Thymus (tissue), 11 donors: ENCODE data around the gene LDLRAP1. TPM values are rescaled to one million over a fixed set of nuclear protein-coding genes. Genes with fewer than 3 reads are reported as not detected.
A peak's percentile ranks its signal among the peaks of the same experiment; 100 is the strongest.

ENCODE experiments used
- DNase-seq, 9 donors: peaks; one replicate each; pipeline ENCODE4 v3.0.0-alpha.2; 2013; ENCODE audit warnings: low spot score in 9 of 9, low read depth in 6 of 9, missing footprints in 1 of 9
- H3K27ac ChIP-seq, 2 donors: one replicate each; pipeline ENCODE4 v1.5.1; 2013; ENCODE audit warnings: control low read depth in 1 of 2, low read depth in 1 of 2, low read length in 1 of 2, mild to moderate bottlenecking in 1 of 2, moderate library complexity in 1 of 2
- H3K27me3 ChIP-seq, 2 donors: one replicate each; pipeline ENCODE4 v1.5.1; 2013; ENCODE audit warnings: low read length in 1 of 2; ENCODE audit not compliant: control insufficient read depth in 2 of 2, insufficient read depth in 1 of 2
- H3K36me3 ChIP-seq, 2 donors: one replicate each; pipeline ENCODE4 v1.5.1; 2013; ENCODE audit warnings: low read length in 1 of 2, mild to moderate bottlenecking in 1 of 2, moderate library complexity in 1 of 2; ENCODE audit not compliant: control insufficient read depth in 2 of 2, insufficient read depth in 2 of 2
- H3K4me1 ChIP-seq, 2 donors: one replicate each; pipeline ENCODE4 v1.5.1; 2013; ENCODE audit warnings: low read length in 2 of 2; ENCODE audit not compliant: control insufficient read depth in 2 of 2, insufficient read depth in 2 of 2
- H3K4me3 ChIP-seq, 2 donors: one replicate each; pipeline ENCODE4 v1.5.1; 2013; ENCODE audit warnings: low read length in 2 of 2, control low read depth in 1 of 2, mild to moderate bottlenecking in 1 of 2
- H3K9me3 ChIP-seq, 2 donors: one replicate each; pipeline ENCODE4 v1.5.1; 2013; ENCODE audit warnings: low read length in 1 of 2, mild to moderate bottlenecking in 1 of 2; ENCODE audit not compliant: control insufficient read depth in 2 of 2, insufficient read depth in 1 of 2
- WGBS: extraction: QIAGEN DNeasy Blood & Tissue Kit; methylation state at CpG from one replicate; pipeline ENCODE4 v1.1.7; 2013; 5-methylcytosine and 5-hydroxymethylcytosine counted together
- polyA plus RNA-seq: library from polyadenylated mRNA; stranded (reverse); fragments of 200-250 nt; gene quantifications from one replicate; pipeline ENCODE4 v1.2.3, GENCODE V29; 2013
- total RNA-seq: library from RNA; stranded (reverse); fragments of 120-200 nt; gene quantifications from one replicate; pipeline ENCODE4 v1.2.4, GENCODE V29; 2013
- donor health status: healthy.

LDLRAP1 gene
- total and polyA plus RNA-seq, 2 donors: 4.3 to 31.6 TPM

GRCh38 chr1:25522031-25522655, 21.3 kb upstream of the LDLRAP1 start:
- Histone ChIP-seq H3K27ac (no peak overlapping the region), H3K4me3 (no peak overlapping the region), H3K27me3 (peaks cover 0 to 4% of the 10 kb centered on the region in 2 donors), H3K36me3 (no peaks in the 10 kb centered on the region), H3K4me1 (peaks cover 0 to 3% of the 10 kb centered on the region in 2 donors), H3K9me3 (no peaks in the 10 kb centered on the region)
- DNase-seq: no peak
- WGBS: 90% methylated on average over 5 of the region's 5 CpGs

DNA sequence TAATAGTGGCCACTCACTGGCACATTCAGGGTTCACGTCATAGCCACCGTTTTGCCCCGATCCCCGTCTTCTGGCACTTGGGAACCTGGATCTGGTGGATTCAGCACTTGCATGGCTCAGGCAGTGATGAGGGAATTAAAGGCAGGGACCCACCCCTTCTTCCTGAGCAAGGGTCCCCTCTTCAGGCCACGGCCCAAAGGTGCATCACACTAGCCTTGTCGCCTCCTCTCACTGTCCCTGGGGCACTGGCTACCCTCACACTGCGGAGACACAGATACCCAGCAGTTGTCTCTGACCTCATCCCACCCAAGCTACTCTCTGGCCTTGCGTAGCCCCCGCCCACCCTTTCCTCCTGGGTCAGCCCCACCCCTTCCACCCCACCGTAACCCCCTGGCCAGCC, 19.9 kb upstream of the LDLRAP1 start:
- Histone ChIP-seq H3K4me3 (no peak overlapping the region), H3K4me1 (peaks cover 0 to 3% of the 10 kb centered on the region in 2 donors), H3K36me3 (no peaks in the 10 kb centered on the region), H3K27ac (no peak overlapping the region), H3K27me3 (peaks cover 0 to 4% of the 10 kb centered on the region in 2 donors), H3K9me3 (no peaks in the 10 kb centered on the region)
- 91% methylated on average over 10 of the region's 10 CpGs for WGBS
- DNase-seq: no peak

DNA sequence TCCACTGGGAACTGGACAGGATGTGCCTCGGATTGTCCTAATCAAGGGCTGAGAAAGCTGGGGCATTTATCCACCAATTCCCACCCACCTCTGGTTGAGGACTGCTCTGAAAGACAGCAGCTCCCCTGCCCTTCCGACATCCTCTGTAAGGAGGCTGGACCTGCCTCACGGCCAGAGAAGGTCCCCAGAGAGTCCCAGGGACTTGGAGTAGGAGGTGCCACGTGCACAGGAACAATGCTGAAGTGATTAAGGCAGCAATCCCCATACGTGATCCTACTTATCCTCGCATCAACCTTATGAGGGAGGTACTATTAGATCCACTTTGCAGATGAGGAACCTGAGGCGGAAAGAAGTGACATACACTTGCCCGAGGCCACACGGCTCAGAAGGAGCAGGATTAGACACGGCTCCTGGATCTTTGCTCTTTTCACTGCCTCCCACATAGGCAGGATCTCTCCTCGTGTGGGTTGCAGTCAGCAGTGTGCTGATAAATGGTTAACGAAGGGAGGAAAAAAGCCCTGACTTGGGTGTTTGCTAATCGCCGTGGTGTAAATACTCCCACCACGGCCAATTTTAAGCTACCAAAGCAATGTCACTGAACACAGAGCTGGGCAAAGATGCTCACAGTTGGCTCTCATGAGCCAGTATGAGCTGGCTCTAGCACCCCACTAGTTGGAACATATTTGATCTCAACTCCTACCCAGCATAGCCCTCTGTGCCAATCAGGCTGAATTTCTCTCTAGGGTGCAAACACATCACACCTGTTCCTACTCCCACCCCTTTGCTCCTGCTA, 18.6 kb upstream of the LDLRAP1 start:
- 92% methylated on average over 15 of the region's 15 CpGs for WGBS
- Histone ChIP-seq H3K4me1 (peaks cover 0 to 3% of the 10 kb centered on the region in 2 donors), H3K9me3 (no peaks in the 10 kb centered on the region), H3K4me3 (no peak overlapping the region), H3K27me3 (peaks cover 0 to 4% of the 10 kb centered on the region in 2 donors), H3K27ac (no peak overlapping the region), H3K36me3 (no peaks in the 10 kb centered on the region)
- no peak for DNase-seq

DNA sequence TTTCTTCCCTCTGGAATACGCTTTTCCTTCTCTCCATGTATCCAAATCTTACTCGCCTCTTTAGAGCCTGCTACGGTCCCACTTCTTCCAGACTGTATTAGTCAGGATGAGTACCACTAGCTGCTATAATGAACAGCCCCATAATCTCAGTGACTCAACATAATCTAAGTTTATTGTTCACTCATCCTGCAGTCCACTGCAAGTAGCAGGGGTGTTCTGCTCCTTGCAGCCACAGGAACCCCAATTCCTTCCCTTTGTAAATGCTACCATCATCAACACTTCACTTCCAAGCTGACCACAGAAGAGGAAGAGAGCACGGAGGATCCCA, 18.1 kb upstream of the LDLRAP1 start:
- peaks cover 0 to 7% of the 10 kb centered on the region in 2 donors for H3K27me3 ChIP-seq
- H3K36me3 ChIP-seq: no peaks in the 10 kb centered on the region
- no peaks in the 10 kb centered on the region for H3K9me3 ChIP-seq
- WGBS: 97% methylated on average over 4 of the region's 4 CpGs
- no peak overlapping the region for H3K27ac ChIP-seq
- peaks cover 0 to 3% of the 10 kb centered on the region in 2 donors for H3K4me1 ChIP-seq
- DNase-seq: no peak
- H3K4me3 ChIP-seq: no peak overlapping the region

DNA sequence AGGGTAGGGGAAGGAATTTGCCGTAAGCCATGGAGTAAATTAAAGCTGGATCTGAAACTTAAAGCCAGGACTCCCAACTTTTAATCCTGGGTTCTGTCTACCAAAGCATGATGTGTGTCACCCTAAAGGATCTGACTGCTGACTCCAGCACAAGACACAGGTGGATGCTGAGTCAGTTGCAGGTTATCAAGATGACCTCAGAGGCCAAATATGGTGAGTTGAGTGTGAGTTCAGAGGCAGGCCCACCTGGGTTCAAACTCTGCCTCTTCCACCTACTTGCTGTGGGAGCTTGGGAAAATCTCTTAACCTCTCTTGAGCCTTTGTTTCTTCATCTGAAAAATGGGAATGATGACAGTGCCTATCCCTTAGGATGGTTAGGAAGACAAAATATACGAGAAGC, 16.7 kb upstream of the LDLRAP1 start:
- no peak for DNase-seq
- Histone ChIP-seq H3K27me3 (peaks cover 0 to 7% of the 10 kb centered on the region in 2 donors), H3K4me3 (no peak overlapping the region), H3K27ac (no peak overlapping the region), H3K36me3 (no peaks in the 10 kb centered on the region), H3K4me1 (no peaks in the 10 kb centered on the region), H3K9me3 (no peaks in the 10 kb centered on the region)
- 95% methylated on average over 2 of the region's 2 CpGs for WGBS

- no peak overlapping the region for H3K4me3 ChIP-seq
- H3K27me3 ChIP-seq: peaks cover 0 to 7% of the 10 kb centered on the region in 2 donors
- H3K4me1 ChIP-seq: no peaks in the 10 kb centered on the region
- 93% methylated on average over 12 of the region's 12 CpGs for WGBS
- peak overlapping the region in 1 of 2 donors; percentile 31 for H3K27ac ChIP-seq
- H3K36me3 ChIP-seq: no peaks in the 10 kb centered on the region
- DNase-seq: no peak
- no peaks in the 10 kb centered on the region for H3K9me3 ChIP-seq
Measured at GRCh38 chr1:25527226-25527846, 16.1 kb upstream of the LDLRAP1 start.

- DNase-seq: no peak
- no peaks in the 10 kb centered on the region for H3K9me3 ChIP-seq
- WGBS: 95% methylated on average over 21 of the region's 21 CpGs
- no peak overlapping the region for H3K27ac ChIP-seq
- H3K27me3 ChIP-seq: peaks cover 0 to 7% of the 10 kb centered on the region in 2 donors
- H3K4me1 ChIP-seq: no peaks in the 10 kb centered on the region
- no peak overlapping the region for H3K4me3 ChIP-seq
- no peaks in the 10 kb centered on the region for H3K36me3 ChIP-seq
Measured at GRCh38 chr1:25527946-25528595, 15.3 kb upstream of the LDLRAP1 start.

DNA sequence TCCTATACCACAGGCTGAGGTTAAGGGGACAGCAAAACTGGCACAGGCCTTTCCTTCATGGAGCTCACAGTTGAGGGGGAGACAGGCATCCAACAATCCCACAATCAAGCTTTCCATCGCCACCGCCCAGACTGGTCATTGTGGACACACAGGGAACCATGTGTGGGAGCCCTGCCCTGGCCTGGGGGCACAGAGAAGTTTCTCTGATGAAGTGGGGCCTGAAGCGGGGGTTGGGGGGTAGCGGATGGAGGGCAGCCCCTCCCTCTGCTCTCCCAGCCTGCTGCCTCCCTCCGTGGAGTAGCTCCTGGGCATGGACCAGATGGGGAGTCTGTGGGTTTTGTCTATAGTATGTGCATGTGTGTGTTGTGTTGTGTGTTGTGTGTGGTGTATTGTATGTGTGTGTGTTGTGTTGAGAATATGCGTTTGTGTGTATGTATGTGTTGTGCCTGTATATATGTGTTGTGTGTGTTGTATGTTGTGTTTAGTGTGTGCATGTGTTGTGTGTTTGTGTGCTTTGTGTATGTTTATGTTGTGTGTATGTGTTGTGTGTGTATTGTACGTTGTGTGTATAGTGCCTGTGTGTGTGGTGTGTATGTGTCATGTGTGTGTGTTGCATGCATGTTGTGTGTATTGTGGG, 14.4 kb upstream of the LDLRAP1 start:
- Histone ChIP-seq H3K4me3 (no peak overlapping the region), H3K27ac (no peak overlapping the region), H3K36me3 (no peaks in the 10 kb centered on the region), H3K9me3 (no peaks in the 10 kb centered on the region), H3K4me1 (peaks cover 2% of the 10 kb centered on the region in 2 donors), H3K27me3 (peaks cover 0 to 7% of the 10 kb centered on the region in 2 donors)
- 96% methylated on average over 7 of the region's 7 CpGs for WGBS
- DNase-seq: no peak
